HL-60 (cell line): ENCODE results near the gene EIF4B.

ENCODE experiments used
- CTCF ChIP-seq: IDR thresholded peaks from one replicate; pipeline ENCODE4 v1.5.1; 2011; ENCODE audit warnings: low read length, control low read depth, inconsistent platforms; ENCODE audit not compliant: insufficient read depth
- POLR2AphosphoS5 ChIP-seq: IDR thresholded peaks from 2 replicates; pipeline ENCODE4 v1.6.1; 2012; ENCODE audit warnings: low read depth

- no peak for TF ChIP-seq CTCF
- no peak for TF ChIP-seq POLR2AphosphoS5
These were observed 43.5 kb downstream of the EIF4B start, which contains the start of gene TNS2 for GRCh38 chr12:53049571-53050318.
